Activated CD8-positive, alpha-beta memory T cell treated with anti-CD3 and anti-CD28 coated beads, Interleukin-2, amount 10 ng/mL, durations not matched to agents 7 days and 5 days (primary cell): Measurements from ENCODE around the gene CAMTA1. TPM values are rescaled to one million over a fixed set of nuclear protein-coding genes. Genes with fewer than 3 reads are reported as not detected.

Source experiments
- ATAC-seq: fragments of 150-1000 bp; cut with Tn5 transposase; one replicate; pipeline ENCODE4 v1.10.0; 2021; ENCODE audit warnings: moderate library complexity
- CTCF ChIA-PET: fragments of 350-600 bp; sonication (Branson Sonifier 250); formaldehyde crosslinking; loops from one replicate; lab custom pipeline; 2021; ENCODE audit warnings: antibody characterized with exemption; lab: Charles Lee
- DNase-seq: peaks from one replicate; pipeline ENCODE4 v3.0.0-alpha.2; 2020
- H3K27ac Mint-ChIP-seq: one replicate; pipeline ENCODE4 v1.8.0; 2021; ENCODE audit warnings: mild to moderate bottlenecking, mixed read lengths
- H3K27me3 Mint-ChIP-seq: one replicate; pipeline ENCODE4 v1.8.0; 2021; ENCODE audit warnings: mixed read lengths
- H3K36me3 Mint-ChIP-seq: one replicate; pipeline ENCODE4 v1.8.0; 2021; ENCODE audit warnings: mild to moderate bottlenecking, mixed read lengths
- H3K4me1 Mint-ChIP-seq: one replicate; pipeline ENCODE4 v1.8.0; 2021; ENCODE audit warnings: mixed read lengths
- H3K4me3 Mint-ChIP-seq: one replicate; pipeline ENCODE4 v1.8.0; 2021; ENCODE audit warnings: mild to moderate bottlenecking, moderate library complexity, mixed read lengths
- H3K9me3 Mint-ChIP-seq: one replicate; pipeline ENCODE4 v1.8.0; 2022; ENCODE audit warnings: low read depth, mixed read lengths
- total RNA-seq, 2 experiments: library from RNA; stranded (reverse); gene quantifications; one replicate each; pipeline ENCODE4 v1.2.3, GENCODE V29; 2021

CAMTA1 gene
- total RNA-seq, 2 experiments from 2014 or later = 42.8 to 43.2 TPM

DNA sequence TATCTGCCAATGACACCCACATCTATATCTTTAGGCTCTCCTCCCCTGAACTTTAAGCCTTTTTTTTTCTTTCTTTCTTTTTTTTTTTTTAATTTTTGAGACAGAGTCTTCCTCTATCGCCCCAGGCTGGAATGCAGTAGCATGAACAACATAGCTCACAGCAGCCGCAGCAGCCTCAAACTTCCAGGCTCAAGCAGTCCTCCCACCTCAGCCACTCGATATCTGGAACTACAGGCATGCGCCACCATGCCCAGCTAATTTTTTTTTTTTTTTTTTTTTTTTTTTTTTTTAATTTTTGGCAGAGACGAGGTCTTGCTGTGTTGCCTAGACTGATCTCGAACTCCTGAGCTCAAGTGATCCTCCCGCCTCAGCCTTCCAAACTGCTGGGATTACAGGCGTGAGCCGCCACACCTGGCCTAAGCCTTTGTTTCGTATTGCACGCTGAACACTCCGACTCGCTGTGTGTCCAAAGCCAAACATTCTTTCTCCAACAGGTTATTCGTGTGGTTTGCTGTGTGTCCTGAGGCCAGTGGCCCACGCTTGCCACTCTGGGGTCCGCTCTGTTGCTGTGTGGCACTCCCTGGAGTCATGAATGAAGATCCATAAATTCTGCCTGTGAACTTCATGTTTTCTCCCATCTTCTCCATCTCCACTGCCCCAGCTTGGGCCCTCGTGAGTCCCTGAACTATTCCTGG is 119.4 kb downstream of the CAMTA1 start:
- no peak overlapping the region for H3K27ac Mint-ChIP-seq
- peaks cover 7% of the 10 kb centered on the region for H3K27me3 Mint-ChIP-seq
- H3K4me3 Mint-ChIP-seq = no peak overlapping the region
- no peaks in the 10 kb centered on the region for H3K36me3 Mint-ChIP-seq
- ATAC-seq = no peak
- no peak for DNase-seq
- H3K9me3 Mint-ChIP-seq = no peaks in the 10 kb centered on the region
- peaks cover 3% of the 10 kb centered on the region for H3K4me1 Mint-ChIP-seq
- CTCF ChIA-PET = no interaction called here

DNA sequence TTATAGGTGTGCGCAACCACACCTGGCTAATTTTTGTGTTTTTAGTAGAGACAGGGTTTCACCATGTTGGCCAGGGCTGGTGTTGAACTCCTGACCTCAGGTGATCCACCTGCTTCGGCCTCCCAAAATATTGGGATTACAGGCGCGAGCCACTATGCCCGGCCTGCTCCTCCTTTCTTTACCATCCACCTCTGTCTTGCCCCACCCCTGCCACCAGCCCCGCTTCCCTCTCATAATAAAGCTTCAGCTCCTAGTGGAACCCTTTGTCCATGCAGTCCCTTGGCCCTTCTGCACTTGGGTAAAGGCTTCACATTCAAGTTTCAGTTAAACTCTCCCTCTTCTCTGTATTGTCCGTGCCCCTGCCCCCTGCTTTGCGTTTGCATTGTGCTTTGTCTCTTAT is 120.1 kb downstream of the CAMTA1 start:
- Mint-ChIP-seq H3K4me3 (no peak overlapping the region), H3K9me3 (no peaks in the 10 kb centered on the region), H3K27me3 (peaks cover 7% of the 10 kb centered on the region), H3K4me1 (peaks cover 3% of the 10 kb centered on the region), H3K27ac (no peak overlapping the region), H3K36me3 (no peaks in the 10 kb centered on the region)
- DNase-seq = no peak
- ATAC-seq = no peak
- CTCF ChIA-PET = no interaction called here

DNA sequence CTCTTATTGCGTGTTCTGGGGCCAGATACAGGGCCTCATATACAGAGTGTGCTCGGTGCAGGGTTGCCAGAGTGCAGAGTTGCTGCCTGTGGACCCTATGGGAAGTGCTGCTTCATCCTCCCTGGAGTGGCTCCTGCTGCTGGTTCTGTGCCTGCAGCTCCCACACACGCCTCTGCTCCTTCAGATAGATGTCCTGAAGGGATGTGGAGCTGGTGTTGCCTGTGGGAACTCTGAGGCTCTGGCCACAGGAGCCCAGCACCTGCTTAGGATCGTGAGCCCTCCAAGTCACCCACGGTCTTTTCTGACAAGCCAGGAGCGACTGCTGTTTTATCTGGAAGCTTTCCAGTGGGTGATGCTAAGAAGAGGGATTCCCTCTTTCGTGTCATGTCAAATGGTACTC is 120.5 kb downstream of the CAMTA1 start:
- CTCF ChIA-PET = no interaction called here
- H3K36me3 Mint-ChIP-seq = no peaks in the 10 kb centered on the region
- no peaks in the 10 kb centered on the region for H3K9me3 Mint-ChIP-seq
- no peak overlapping the region for H3K4me3 Mint-ChIP-seq
- peaks cover 7% of the 10 kb centered on the region for H3K27me3 Mint-ChIP-seq
- peaks cover 3% of the 10 kb centered on the region for H3K4me1 Mint-ChIP-seq
- ATAC-seq = no peak
- no peak overlapping the region for H3K27ac Mint-ChIP-seq
- DNase-seq = no peak

DNA sequence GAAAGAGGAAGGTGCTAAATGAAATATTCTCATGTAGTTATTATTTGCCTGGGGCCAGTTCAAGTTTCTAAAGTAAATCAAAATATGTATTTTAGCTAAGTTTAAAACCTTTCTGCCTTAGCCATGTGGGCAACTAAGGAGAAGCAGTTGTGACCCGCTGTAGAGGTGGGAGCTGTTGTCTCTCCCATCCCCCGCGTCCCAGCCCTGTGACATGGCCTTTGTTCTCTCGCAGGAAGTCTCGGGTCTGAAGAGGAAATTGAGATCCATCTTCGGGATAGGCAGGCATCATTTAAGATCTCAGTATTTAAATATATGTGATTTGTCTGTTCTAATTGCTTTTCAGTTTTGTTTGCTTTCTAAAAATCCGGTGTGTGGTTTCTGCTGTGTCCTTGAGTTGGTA is 121.5 kb downstream of the CAMTA1 start:
- CTCF ChIA-PET = no interaction called here

DNA sequence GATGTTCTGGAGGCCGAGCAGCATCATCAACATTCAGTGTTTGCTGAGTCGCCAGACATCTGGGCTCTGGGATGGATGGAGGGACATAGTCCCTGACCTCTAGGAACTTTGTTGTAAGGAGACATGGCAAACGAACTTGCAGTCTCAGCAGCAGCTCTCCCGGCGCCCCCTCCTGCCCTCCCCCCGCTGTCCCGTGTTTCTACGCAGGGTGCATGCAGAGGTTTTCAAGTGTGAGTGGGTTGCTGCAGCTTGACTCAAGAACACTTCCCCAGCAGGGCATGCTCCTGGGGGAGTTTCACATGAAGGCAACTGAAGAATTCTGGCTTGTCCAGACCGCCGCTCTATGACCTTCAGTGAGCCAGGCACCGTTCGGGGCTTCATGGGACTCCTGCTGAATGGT is 121.9 kb downstream of the CAMTA1 start:
- Mint-ChIP-seq H3K27ac (no peak overlapping the region), H3K36me3 (no peaks in the 10 kb centered on the region), H3K4me1 (peaks cover 3% of the 10 kb centered on the region), H3K4me3 (no peak overlapping the region), H3K27me3 (peaks cover 10% of the 10 kb centered on the region), H3K9me3 (no peaks in the 10 kb centered on the region)
- ATAC-seq (no peak), DNase-seq (no peak)
- CTCF ChIA-PET = no interaction called here

More for the DNA sequence above, 121.5 kb downstream of the CAMTA1 start:
- Mint-ChIP-seq H3K4me1 (peaks cover 3% of the 10 kb centered on the region), H3K27ac (no peak overlapping the region), H3K27me3 (peaks cover 7% of the 10 kb centered on the region), H3K4me3 (no peak overlapping the region), H3K9me3 (no peaks in the 10 kb centered on the region), H3K36me3 (no peaks in the 10 kb centered on the region)
- DNase-seq = no peak
- no peak for ATAC-seq

DNA sequence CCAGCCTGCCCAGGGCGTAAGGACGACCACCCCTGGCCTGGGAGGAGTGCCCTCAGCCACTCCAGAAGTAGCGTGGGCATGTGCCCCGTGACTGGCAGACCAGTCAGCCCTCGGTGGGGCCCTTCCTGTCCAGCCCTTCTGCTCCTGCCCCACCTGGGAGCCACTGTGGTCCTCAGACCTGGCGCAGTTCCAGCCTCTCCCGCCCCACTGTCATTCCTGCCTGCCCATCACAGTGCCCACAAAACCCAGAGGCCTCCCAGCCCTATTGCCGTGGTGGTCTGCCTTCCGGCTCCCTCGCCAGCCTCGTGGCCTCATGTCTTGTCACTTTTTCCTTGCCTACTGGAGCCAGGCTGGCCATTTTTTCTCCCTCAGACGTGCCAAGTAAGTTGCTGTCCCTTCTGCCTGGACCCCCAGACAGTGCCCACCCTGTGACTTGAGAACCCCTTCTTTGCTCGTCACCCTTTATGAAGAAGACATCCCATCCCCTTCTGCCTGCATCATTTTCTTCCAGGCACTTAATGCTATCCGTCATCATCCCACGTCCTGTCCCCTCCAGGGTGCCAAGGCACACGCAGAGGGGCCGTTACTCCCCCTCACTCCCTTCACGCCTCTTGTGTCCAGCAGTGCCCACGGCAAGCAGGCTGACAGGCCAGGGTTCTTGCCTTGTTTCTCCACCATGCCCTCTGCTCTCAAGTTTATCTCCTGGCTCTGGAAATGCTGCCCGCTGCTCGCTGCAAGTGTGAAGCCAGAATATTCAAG is 122.6 kb downstream of the CAMTA1 start:
- Mint-ChIP-seq H3K9me3 (no peaks in the 10 kb centered on the region), H3K4me1 (peaks cover 2% of the 10 kb centered on the region), H3K4me3 (no peak overlapping the region), H3K36me3 (no peaks in the 10 kb centered on the region), H3K27ac (no peak overlapping the region), H3K27me3 (peaks cover 10% of the 10 kb centered on the region)
- DNase-seq = no peak
- no peak for ATAC-seq
- CTCF ChIA-PET = no interaction called here

DNA sequence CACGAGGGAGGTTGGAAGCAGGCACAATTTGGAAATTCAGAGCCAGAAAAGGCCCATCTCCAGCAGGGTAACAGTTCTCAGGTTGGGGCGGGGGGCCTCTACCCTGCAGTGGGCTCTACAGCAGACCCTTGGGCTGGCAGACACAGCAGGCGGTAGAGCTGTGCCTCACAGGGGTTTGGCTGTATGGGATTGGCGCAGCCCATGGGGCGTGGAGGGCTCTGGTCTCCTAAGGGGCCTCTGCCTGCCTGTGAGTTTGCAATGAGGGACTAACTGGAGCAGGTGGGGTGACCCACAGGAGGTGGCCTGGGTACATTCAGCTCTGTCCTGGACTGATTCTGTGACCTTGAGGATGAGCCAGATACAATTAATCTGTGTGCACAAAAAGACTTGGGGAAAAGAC is 124.1 kb downstream of the CAMTA1 start:
- H3K36me3 Mint-ChIP-seq = peaks cover 3% of the 10 kb centered on the region
- ATAC-seq (no peak), DNase-seq (no peak)
- H3K27ac Mint-ChIP-seq = no peak overlapping the region
- peaks cover 2% of the 10 kb centered on the region for H3K4me1 Mint-ChIP-seq
- H3K4me3 Mint-ChIP-seq = no peak overlapping the region
- peaks cover 3% of the 10 kb centered on the region for H3K9me3 Mint-ChIP-seq
- peaks cover 14% of the 10 kb centered on the region for H3K27me3 Mint-ChIP-seq
- CTCF ChIA-PET = no interaction called here

DNA sequence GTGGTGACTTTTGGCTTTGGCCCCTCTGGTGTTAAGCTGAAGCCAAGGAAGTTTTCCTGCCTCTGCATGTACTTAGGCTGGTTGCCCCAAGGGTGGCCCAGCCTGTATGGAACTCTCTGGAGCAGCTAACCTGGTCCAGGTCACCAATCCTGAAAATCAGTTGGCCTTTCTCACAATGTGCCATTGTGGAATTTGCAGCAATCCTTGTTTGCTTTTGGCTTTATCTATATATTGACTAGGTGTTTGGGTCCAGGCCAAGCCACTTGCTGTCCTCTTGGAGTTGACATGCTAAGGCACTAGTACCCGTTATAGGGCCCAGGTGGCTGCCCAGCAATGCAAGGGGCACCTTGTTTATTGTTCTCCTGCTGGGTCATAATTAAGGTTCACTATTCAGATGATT is 124.6 kb downstream of the CAMTA1 start:
- ATAC-seq = no peak
- CTCF ChIA-PET = no interaction called here
- Mint-ChIP-seq H3K9me3 (peaks cover 3% of the 10 kb centered on the region), H3K27ac (no peak overlapping the region), H3K4me1 (peaks cover 2% of the 10 kb centered on the region), H3K4me3 (no peak overlapping the region), H3K36me3 (peaks cover 3% of the 10 kb centered on the region), H3K27me3 (peaks cover 14% of the 10 kb centered on the region)
- no peak for DNase-seq

DNA sequence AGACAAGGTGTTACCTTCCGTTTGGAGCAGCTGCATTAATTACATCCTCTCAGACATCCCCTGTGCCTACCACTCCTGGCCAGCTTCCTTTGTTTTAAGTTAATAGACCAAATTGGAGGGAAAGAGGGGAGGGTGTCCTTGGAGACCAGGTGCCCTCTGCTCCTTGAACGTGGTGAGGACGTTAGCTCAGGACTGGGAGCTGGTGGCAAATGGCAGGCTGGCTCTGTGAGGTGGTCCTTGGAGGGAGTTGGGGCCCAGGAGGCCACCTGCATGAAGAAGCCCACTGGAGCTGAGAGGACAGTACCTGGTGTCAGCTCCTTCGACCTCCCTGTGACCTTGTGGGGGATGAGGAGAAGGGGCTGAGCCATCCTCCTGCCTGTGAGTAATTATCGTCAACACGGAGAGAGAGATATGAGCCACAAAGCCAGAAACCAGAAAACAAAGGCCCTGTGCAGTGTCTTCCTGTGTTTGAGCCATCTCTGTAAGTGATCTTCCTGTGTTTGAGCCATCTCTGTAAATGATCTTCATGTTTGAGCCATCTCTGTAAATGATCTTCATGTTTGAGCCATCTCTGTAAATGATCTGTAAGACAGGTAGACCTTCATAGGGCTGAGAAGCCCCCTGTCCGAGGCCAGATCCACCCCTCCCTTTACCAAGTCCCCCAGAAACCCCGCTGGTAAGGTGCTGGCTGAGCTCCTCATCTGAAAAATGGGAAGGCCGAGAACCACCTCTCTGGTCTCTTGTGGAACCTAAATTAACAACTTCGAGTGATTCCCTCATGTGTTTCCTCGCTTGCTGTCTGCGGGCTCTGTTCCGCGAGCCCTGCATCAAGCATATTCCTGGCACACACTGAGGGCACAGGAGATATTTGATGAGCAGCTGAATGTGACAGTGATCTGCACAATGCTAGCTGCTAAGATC is 126.0 kb downstream of the CAMTA1 start:
- ATAC-seq = no peak
- DNase-seq = no peak
- Mint-ChIP-seq H3K27me3 (peaks cover 15% of the 10 kb centered on the region), H3K9me3 (peaks cover 3% of the 10 kb centered on the region), H3K4me1 (peaks cover 2% of the 10 kb centered on the region), H3K27ac (no peak overlapping the region), H3K36me3 (peaks cover 3% of the 10 kb centered on the region), H3K4me3 (no peak overlapping the region)
- CTCF ChIA-PET = interaction anchor here (0.6 kb wide), 1 partner anchor 121 kb away, joined by 3 read pairs; no protein-coding TSS in a partner anchor

DNA sequence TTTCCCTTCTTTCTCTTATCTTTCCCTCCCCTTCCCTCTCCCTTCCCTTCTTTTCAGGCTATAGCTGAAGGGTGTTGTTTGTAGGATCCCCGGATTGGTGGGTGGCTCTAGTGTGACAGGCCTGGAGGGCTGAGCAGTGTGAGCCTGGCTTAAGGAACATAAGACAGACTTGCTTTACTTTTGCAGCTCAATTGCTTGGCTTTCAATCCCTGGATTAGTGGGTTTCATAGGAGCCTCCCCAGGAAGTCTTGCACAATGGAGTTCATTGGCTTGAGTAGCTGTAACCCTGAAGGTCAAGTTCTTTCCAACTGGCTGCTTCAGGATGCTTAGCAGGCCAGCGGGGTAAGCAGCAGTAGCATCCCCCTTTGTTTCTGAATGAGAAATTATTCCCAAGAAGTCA is 126.7 kb downstream of the CAMTA1 start:
- H3K9me3 Mint-ChIP-seq = peaks cover 3% of the 10 kb centered on the region
- H3K27me3 Mint-ChIP-seq = peaks cover 9% of the 10 kb centered on the region
- no peak overlapping the region for H3K27ac Mint-ChIP-seq
- H3K4me1 Mint-ChIP-seq = peaks cover 2% of the 10 kb centered on the region
- H3K36me3 Mint-ChIP-seq = peaks cover 3% of the 10 kb centered on the region
- CTCF ChIA-PET = no interaction called here
- DNase-seq (no peak), ATAC-seq (no peak)
- no peak overlapping the region for H3K4me3 Mint-ChIP-seq

DNA sequence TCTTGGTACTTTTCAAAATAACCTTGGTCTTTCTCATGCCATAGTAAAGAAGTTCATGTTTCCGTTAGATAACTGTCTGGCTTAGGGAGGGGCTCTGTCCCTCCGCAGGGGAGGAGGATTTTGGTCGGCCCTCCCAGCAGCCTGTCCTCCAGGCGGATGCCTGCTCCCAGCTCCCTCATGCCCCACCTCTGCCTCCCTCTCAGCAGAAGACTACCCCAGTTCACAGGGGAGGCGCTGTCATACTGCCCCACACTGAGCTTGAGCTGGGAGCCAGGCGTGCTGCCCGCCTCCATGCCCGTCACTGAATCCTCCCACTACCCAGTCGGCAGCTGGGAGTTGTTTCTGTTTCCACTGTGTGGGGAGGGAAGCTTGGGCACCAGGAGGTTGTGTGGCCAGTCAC is 127.3 kb downstream of the CAMTA1 start:
- DNase-seq (no peak), ATAC-seq (no peak)
- Mint-ChIP-seq H3K27me3 (peaks cover 9% of the 10 kb centered on the region), H3K9me3 (peaks cover 3% of the 10 kb centered on the region), H3K4me3 (no peak overlapping the region), H3K27ac (no peak overlapping the region), H3K36me3 (peaks cover 3% of the 10 kb centered on the region), H3K4me1 (peaks cover 4% of the 10 kb centered on the region)
- CTCF ChIA-PET = no interaction called here

DNA sequence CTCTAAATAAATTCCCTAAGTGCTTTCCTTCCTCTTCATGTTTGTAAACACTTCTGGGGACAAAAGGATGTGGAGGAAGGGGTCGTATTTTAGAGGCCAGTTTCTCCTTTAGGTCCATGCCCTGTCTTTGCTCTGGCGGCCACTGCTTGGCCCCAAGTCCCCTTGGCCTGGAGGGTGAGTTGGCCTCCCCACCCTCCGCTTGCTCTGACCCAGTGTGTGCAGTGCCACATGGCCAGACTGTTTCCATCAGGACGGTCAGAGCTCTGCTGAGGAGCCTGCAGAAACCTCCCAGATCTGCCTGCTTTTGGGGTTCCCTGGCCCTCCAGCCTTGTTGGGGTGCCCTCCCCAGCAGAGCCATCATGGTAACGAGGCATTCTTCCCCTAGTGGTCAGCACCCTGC is 127.8 kb downstream of the CAMTA1 start:
- DNase-seq (no peak), ATAC-seq (no peak)
- H3K4me1 Mint-ChIP-seq = peaks cover 4% of the 10 kb centered on the region
- CTCF ChIA-PET = no interaction called here
- peaks cover 3% of the 10 kb centered on the region for H3K9me3 Mint-ChIP-seq
- H3K4me3 Mint-ChIP-seq = no peak overlapping the region
- peaks cover 3% of the 10 kb centered on the region for H3K36me3 Mint-ChIP-seq
- peaks cover 9% of the 10 kb centered on the region for H3K27me3 Mint-ChIP-seq
- no peak overlapping the region for H3K27ac Mint-ChIP-seq

DNA sequence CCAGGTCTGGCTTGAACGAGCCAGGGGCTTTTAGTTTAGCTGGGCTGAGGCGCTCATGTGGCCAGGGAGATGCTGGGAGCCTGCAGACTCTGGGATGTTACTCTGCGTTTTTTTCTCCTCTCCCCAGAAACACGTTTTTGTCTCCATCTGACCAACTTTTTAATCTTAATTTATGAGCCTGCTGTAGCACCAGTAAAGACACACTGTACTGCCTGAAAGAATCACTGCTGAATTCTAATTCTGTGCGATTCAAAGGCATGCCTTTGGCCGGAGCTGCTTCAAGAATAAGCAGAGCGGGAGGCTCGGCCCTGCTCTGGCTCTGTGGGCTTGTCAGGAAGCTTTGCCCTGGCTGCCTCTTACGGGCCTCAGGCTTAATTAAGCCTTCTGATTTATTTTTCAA is 129.5 kb downstream of the CAMTA1 start:
- Mint-ChIP-seq H3K4me1 (peaks cover 6% of the 10 kb centered on the region), H3K27ac (no peak overlapping the region), H3K36me3 (peaks cover 3% of the 10 kb centered on the region), H3K9me3 (peaks cover 3% of the 10 kb centered on the region), H3K4me3 (no peak overlapping the region), H3K27me3 (peaks cover 9% of the 10 kb centered on the region)
- CTCF ChIA-PET = interaction anchor here (0.7 kb wide), 1 partner anchor 993 kb away, joined by 5 read pairs; no protein-coding TSS in a partner anchor
- DNase-seq (no peak), ATAC-seq (no peak)
